Fibroblast of pulmonary artery (primary cell): ENCODE results near the gene EIF4EBP2.

Experiments used
- DNase-seq: peaks from one replicate; pipeline ENCODE4 v3.0.0-alpha.2; 2010; ENCODE audit warnings: low read depth
- H3K4me3 ChIP-seq: replicated peaks from 2 replicates; pipeline ENCODE4 v1.5.1; 2011; ENCODE audit warnings: low read depth, mild to moderate bottlenecking, control low read depth, low read length, moderate library complexity
- TF ChIP-seq, protein P1 (sequence below): IDR thresholded peaks from 2 replicates; pipeline ENCODE4 v1.5.1; 2011; ENCODE audit warnings: mild to moderate bottlenecking, control low read depth, low read length, inconsistent platforms; ENCODE audit errors: missing control alignments

The EIF4EBP2 gene, protein sequence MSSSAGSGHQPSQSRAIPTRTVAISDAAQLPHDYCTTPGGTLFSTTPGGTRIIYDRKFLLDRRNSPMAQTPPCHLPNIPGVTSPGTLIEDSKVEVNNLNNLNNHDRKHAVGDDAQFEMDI

DNA sequence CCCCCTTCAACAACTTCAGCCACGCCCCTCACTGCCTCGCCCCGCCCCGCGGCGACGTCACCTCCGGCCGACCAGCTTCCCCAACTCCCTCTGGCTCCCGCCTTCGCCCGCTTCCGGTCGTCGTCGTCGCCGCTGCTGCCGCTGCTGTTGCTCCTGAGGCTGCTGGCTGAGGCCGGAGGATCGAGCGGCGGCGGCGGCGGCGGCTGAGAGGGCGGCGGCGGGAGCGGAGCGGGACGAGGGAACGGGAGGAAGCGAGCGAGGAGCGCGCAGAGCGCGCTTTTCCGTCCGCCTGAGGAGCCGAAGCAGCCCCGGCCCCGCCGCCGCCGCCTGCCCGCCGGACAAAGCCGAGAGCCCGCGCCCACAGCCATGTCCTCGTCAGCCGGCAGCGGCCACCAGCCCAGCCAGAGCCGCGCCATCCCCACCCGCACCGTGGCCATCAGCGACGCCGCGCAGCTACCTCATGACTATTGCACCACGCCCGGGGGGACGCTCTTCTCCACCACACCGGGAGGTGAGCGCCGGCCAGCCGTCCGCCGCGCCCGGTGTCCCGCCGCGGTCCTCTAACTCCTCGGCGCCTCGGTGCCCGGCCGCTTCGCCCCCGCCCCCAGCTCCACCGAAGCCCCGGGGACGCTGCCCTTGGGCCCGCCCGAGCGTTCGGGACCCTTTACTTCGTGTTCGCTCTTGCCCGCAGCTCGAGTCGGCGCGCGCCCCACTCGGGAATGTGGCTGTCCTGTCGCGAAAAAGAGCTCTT, at the start of gene EIF4EBP2:
Gene EIF4EBP2, plus strand, starts transcription at position 110 of the 751 bp plus-strand sequence. Its CDS starts 257 bp downstream, at position 367.
- TF ChIP-seq, protein P1, sequence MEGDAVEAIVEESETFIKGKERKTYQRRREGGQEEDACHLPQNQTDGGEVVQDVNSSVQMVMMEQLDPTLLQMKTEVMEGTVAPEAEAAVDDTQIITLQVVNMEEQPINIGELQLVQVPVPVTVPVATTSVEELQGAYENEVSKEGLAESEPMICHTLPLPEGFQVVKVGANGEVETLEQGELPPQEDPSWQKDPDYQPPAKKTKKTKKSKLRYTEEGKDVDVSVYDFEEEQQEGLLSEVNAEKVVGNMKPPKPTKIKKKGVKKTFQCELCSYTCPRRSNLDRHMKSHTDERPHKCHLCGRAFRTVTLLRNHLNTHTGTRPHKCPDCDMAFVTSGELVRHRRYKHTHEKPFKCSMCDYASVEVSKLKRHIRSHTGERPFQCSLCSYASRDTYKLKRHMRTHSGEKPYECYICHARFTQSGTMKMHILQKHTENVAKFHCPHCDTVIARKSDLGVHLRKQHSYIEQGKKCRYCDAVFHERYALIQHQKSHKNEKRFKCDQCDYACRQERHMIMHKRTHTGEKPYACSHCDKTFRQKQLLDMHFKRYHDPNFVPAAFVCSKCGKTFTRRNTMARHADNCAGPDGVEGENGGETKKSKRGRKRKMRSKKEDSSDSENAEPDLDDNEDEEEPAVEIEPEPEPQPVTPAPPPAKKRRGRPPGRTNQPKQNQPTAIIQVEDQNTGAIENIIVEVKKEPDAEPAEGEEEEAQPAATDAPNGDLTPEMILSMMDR = no peak
- H3K4me3 ChIP-seq = peak within 1 kb of the TSS; percentile 90

DNA sequence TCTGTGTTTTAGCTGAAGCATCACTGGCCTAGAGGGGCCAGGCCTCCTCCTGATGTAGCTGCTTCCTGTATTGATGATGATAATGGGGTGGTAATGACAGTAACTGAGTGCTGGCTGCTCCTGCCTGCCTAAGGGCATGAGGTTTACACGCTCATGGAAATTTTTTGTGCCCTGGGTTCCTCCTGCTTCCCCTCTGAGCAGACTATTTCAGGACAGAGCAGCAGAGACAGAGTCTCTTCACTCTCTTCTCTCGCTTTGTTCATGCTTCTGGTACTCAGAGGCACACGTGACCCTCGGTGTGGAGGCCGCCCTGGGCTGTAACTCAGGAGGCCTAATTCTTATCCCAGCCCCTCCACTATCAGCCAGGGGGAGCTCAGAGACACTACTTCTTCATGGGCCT, 49.4 kb upstream of the EIF4EBP2 start:
- DNase-seq = no peak
- no peak overlapping the region for H3K4me3 ChIP-seq
- TF ChIP-seq, protein P1 = no peak

More for the DNA sequence above, at the start of gene EIF4EBP2:
- peak; percentile 96 for DNase-seq

DNA sequence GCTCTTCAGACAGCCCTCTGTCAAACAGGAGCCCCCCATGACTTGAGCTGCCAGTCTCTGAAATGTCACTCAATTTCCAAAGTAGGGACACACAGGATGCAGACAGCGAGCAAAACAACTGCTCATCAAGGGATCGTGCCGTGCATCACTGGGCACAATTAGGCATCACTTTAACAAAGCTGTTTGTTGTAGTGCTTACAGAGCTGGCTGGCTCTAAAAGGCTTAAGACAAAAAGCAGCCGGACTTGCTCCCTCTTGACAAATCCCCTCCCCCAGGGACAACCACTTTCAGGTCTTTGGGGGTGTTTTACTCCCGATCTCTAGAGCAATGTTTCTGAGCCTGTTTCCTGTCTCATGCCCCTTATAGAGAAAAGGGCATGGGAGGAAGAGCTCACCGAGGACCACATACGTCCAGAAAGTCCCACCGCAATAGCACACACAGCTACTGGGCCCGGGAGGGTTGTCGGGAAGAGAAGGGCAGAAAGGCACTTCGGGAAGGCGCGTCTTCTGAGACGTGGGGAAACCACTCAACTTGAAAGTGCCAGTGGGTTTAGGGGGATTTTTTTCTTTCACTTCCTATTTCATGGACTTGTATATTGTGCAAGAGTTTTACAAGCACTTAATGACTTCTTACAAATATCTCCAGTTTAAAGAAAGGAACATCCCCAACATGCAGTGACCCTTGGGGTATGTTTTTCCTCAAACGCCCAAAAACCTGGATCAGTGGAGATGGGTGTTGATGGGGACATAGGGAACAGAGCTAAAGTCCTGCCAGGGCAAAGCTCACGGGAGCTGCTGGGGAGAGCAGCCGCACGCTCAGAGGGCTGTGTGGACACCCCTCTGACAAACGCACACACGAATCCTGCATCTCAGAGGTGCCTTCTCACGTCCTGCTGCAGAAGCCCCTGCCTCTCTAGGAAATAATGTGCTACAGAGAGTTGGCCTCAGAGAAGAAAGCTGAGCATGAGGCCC, 48.6 kb upstream of the EIF4EBP2 start:
- H3K4me3 ChIP-seq = no peak overlapping the region
- DNase-seq = no peak
- TF ChIP-seq, protein P1 = no peak

DNA sequence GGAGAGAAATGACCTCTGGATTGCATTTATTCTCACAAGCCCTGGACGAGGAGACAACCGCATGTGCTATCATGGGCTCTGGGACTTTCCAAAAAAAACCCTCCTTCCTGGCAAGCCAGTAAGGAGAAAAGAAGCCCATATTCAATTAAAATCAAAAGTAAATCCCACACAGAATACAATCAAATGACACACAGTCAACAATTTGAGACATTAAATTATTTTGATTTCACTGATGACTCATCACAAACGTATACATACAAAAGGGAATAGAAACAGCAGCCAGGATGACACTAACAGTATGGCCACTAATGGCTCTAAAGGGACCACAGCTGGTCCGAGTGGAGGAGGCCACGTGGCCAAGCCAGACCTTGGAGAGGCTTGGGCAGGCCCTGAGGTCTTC, 46.4 kb upstream of the EIF4EBP2 start:
- TF ChIP-seq, protein P1 = no peak
- no peak overlapping the region for H3K4me3 ChIP-seq
- DNase-seq = no peak

DNA sequence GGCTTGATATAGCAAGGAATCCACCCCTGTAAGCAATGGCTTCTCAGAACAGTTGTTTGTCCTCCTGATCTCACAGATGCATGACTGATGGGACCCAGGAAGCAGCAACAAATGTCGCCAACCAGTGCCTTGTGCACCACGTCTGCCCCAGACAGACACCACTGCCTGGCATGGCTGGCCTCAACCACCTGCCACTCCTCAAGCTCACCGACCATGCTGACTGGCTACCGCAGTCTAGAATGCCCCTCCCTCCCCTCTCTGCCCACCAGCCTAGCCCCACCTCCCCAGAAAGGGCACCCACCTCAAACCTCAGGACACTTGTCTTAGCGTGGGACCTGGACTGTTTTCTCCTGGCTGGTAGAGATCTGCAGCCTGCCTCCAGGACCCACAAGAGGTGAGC, 45.5 kb upstream of the EIF4EBP2 start:
- no peak for DNase-seq
- no peak overlapping the region for H3K4me3 ChIP-seq
- TF ChIP-seq, protein P1 = no peak

DNA sequence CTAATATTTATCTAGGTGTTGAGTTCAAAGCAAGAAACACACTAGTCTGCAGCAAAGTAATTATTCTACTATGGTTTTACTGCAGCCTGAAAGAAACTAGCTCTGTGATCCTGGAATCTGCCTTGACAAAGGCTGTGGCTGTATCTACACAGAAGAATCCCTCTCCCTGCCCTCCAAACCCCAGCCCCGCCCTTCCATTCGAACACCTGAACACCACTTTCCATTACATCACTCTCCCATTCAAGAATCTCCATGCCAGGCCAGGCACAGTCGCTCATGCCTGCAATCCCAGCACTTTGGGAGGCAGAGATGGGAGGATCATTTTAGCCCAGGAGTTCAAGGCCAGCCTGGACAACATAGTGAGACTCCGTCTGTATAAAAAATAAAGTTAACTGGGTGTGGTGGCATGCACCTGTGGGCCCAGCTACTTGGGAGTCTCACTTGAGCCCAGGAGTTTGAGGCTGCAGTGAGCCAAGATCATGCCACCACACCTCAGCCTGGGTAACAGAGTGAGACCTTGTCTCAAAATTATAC, 44.9 kb upstream of the EIF4EBP2 start:
- H3K4me3 ChIP-seq = no peak overlapping the region
- TF ChIP-seq, protein P1 = no peak
- no peak for DNase-seq
